HEK293T (cell line): ENCODE data around the gene NTSR1.

Source experiments
- ARNT ChIP-seq: fragments of 450-650 bp; IDR thresholded peaks from 2 replicates; pipeline ENCODE4 v1.6.1; 2017; ENCODE audit warnings: mild to moderate bottlenecking
- BHLHE40 ChIP-seq: fragments of 450-650 bp; IDR thresholded peaks from 2 replicates; pipeline ENCODE4 v1.6.1; 2016; ENCODE audit warnings: mild to moderate bottlenecking, moderate library complexity, borderline replicate concordance
- ELF4 ChIP-seq: fragments of 450-650 bp; IDR thresholded peaks from 2 replicates; pipeline ENCODE4 v1.6.1; 2017; ENCODE audit warnings: antibody characterized with exemption
- FOXA1 ChIP-seq: fragments of 450-650 bp; IDR thresholded peaks from 2 replicates; pipeline ENCODE4 v1.6.1; 2016; ENCODE audit warnings: mild to moderate bottlenecking
- FOXK2 ChIP-seq: fragments of 450-650 bp; IDR thresholded peaks from 2 replicates; pipeline ENCODE4 v1.6.1; 2016; ENCODE audit warnings: mild to moderate bottlenecking
- FOXM1 ChIP-seq: fragments of 450-650 bp; IDR thresholded peaks from 2 replicates; pipeline ENCODE4 v1.6.1; 2017; ENCODE audit warnings: mild to moderate bottlenecking, borderline replicate concordance
- HDGF ChIP-seq: fragments of 450-650 bp; IDR thresholded peaks from 2 replicates; pipeline ENCODE4 v1.6.1; 2017; ENCODE audit warnings: antibody characterized with exemption, borderline replicate concordance
- L3MBTL2 ChIP-seq: fragments of 450-650 bp; conservative IDR thresholded peaks from 2 replicates; pipeline ENCODE4 v1.6.1; 2016; ENCODE audit warnings: mild to moderate bottlenecking
- LEF1 ChIP-seq: fragments of 450-650 bp; IDR thresholded peaks from 2 replicates; pipeline ENCODE4 v1.6.1; 2017; ENCODE audit warnings: mild to moderate bottlenecking, borderline replicate concordance
- NFRKB ChIP-seq: fragments of 450-650 bp; IDR thresholded peaks from 2 replicates; pipeline ENCODE4 v1.6.1; 2016; ENCODE audit warnings: mild to moderate bottlenecking, moderate library complexity
- PKNOX1 ChIP-seq: fragments of 450-650 bp; IDR thresholded peaks from 2 replicates; pipeline ENCODE4 v1.6.1; 2016
- SP1 ChIP-seq: fragments of 450-650 bp; IDR thresholded peaks from 2 replicates; pipeline ENCODE4 v1.6.1; 2017
- TARDBP ChIP-seq: fragments of 450-650 bp; IDR thresholded peaks from 2 replicates; pipeline ENCODE4 v1.6.1; 2016
- ZNF384 ChIP-seq: fragments of 450-650 bp; IDR thresholded peaks from 2 replicates; pipeline ENCODE4 v1.6.1; 2016

- no peak for TF ChIP-seq BHLHE40
- no peak for TF ChIP-seq L3MBTL2
- TF ChIP-seq ELF4 = no peak
- no peak for TF ChIP-seq FOXM1
- TF ChIP-seq TARDBP = no peak
- TF ChIP-seq ARNT = no peak
- no peak for TF ChIP-seq HDGF
- no peak for TF ChIP-seq SP1
- TF ChIP-seq PKNOX1 = no peak
- no peak for TF ChIP-seq NFRKB
- TF ChIP-seq LEF1 = no peak
- TF ChIP-seq FOXA1 = no peak
- TF ChIP-seq ZNF384 = no peak
- no peak for TF ChIP-seq FOXK2
Observed at GRCh38 chr20:62724692-62725595, 16.3 kb downstream of the NTSR1 start.
